Fibroblast of lung (primary cell): ENCODE results near the gene LRRC8A.

Experiments
- EZH2 ChIP-seq: IDR thresholded peaks from 2 replicates; pipeline ENCODE4 v1.5.1; 2012; ENCODE audit warnings: low read length, control low read depth, mild to moderate bottlenecking; ENCODE audit errors: missing control alignments
- TF ChIP-seq, protein P1 (sequence below), 2 donors: IDR thresholded peaks in 1 of 2; conservative IDR thresholded peaks in 1 of 2; 1 replicate in 1 of 2; 2 replicates in 1 of 2; pipeline ENCODE4 v1.5.1; 2011 to 2012; ENCODE audit warnings: low read length in 2 of 2, control low read depth in 1 of 2, inconsistent platforms in 1 of 2, low read depth in 1 of 2, mild to moderate bottlenecking in 1 of 2

DNA sequence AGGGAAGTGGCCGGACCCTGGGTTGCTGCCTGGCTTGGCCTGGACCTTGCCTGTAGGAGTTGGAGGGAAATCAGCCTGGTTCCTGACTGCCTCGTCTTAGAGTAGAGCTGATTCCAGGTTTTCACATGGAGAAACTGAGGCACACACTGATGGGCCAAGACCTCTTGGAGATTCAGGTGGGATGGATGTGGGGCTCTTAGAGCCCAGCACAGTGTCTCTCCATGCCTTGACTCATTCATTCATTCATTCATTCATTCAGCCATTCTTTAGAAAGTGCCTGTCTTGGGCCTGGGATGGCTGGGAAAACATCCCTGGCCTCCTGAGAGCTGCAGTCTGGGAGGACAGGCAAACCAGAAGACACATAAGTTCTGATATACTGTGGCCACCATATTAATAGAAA lies 2.2 kb downstream of the LRRC8A start:
- TF ChIP-seq, protein P1, sequence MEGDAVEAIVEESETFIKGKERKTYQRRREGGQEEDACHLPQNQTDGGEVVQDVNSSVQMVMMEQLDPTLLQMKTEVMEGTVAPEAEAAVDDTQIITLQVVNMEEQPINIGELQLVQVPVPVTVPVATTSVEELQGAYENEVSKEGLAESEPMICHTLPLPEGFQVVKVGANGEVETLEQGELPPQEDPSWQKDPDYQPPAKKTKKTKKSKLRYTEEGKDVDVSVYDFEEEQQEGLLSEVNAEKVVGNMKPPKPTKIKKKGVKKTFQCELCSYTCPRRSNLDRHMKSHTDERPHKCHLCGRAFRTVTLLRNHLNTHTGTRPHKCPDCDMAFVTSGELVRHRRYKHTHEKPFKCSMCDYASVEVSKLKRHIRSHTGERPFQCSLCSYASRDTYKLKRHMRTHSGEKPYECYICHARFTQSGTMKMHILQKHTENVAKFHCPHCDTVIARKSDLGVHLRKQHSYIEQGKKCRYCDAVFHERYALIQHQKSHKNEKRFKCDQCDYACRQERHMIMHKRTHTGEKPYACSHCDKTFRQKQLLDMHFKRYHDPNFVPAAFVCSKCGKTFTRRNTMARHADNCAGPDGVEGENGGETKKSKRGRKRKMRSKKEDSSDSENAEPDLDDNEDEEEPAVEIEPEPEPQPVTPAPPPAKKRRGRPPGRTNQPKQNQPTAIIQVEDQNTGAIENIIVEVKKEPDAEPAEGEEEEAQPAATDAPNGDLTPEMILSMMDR (conservative IDR thresholded peaks at IDR 0.05 in 1 of 2, IDR thresholded peaks at IDR 0.05 in 1 of 2; ENCODE audit: low read depth in 1 of 2, low read length in 2 of 2), result no peak
- TF ChIP-seq EZH2, result no peak
